Measurements from ENCODE around the gene HCN3. TPM values are rescaled to one million over a fixed set of nuclear protein-coding genes. Genes with fewer than 3 reads are reported as not detected.

Gene HCN3
- total RNA-seq, 1 experiment from 2014 or later, result 0.36 TPM

- no peak for DNase-seq (ENCODE audit: low read depth)
Measured at GRCh38 chr1:155254228-155254713, 23.0 kb upstream of the HCN3 start.

- DNase-seq (ENCODE audit: low read depth), result no peak
Measured at GRCh38 chr1:155254714-155255242, 22.5 kb upstream of the HCN3 start.

- DNase-seq (ENCODE audit: low read depth), result peak; percentile 79
Measured at GRCh38 chr1:155255243-155256007, 21.8 kb upstream of the HCN3 start, which contains the start of gene ENTREP3. TSS of gene ENTREP3 (minus strand) at chr1:155255483. CDS start at chr1:155254877, 606 bp downstream.

- DNase-seq (ENCODE audit: low read depth), result no peak
Measured at GRCh38 chr1:155256058-155256852, 21.0 kb upstream of the HCN3 start.

GRCh38 chr1:155260276-155260675, 17.0 kb upstream of the HCN3 start:
- no peak for DNase-seq (ENCODE audit: low read depth)

GRCh38 chr1:155261493-155261851, 15.8 kb upstream of the HCN3 start:
- DNase-seq (ENCODE audit: low read depth), result no peak

- DNase-seq (ENCODE audit: low read depth), result peak; percentile 98
Measured at GRCh38 chr1:155261852-155262673, 15.2 kb upstream of the HCN3 start, which contains the start of gene SCAMP3. TSS of gene SCAMP3 (minus strand) at chr1:155262360. CDS start at chr1:155262151, 209 bp downstream.

- no peak for DNase-seq (ENCODE audit: low read depth)
Measured at GRCh38 chr1:155263067-155263466, 14.2 kb upstream of the HCN3 start.

- DNase-seq (ENCODE audit: low read depth), result no peak
Measured at GRCh38 chr1:155266553-155266952, 10.7 kb upstream of the HCN3 start.

GRCh38 chr1:155267373-155267772, 9.9 kb upstream of the HCN3 start:
- no peak for DNase-seq (ENCODE audit: low read depth)

GRCh38 chr1:155268630-155269029, 8.6 kb upstream of the HCN3 start:
- no peak for DNase-seq (ENCODE audit: low read depth)

- no peak for DNase-seq (ENCODE audit: low read depth)
Measured at GRCh38 chr1:155269381-155269780, 7.9 kb upstream of the HCN3 start.

GRCh38 chr1:155272466-155273342, 4.6 kb upstream of the HCN3 start:
- DNase-seq (ENCODE audit: low read depth), result peak; percentile 73

- peak; percentile 94 for DNase-seq (ENCODE audit: low read depth)
Measured at GRCh38 chr1:155273343-155274245, 3.7 kb upstream of the HCN3 start, which contains the start of gene CLK2. TSS of gene CLK2 (minus strand) at chr1:155273504. CDS start at chr1:155270977, 2,527 bp downstream.

- peak; percentile 27 for DNase-seq (ENCODE audit: low read depth)
Measured at GRCh38 chr1:155277902-155278688, 832 bp downstream of the HCN3 start.

GRCh38 chr1:155278689-155279160, 1.5 kb downstream of the HCN3 start:
- DNase-seq (ENCODE audit: low read depth), result no peak

GRCh38 chr1:155279268-155279667, 2.0 kb downstream of the HCN3 start:
- no peak for DNase-seq (ENCODE audit: low read depth)

- DNase-seq (ENCODE audit: low read depth), result no peak
Measured at GRCh38 chr1:155282488-155283091, 5.3 kb downstream of the HCN3 start.

Measured in RPMI7951 (cell line).